K562 (cell line): ENCODE data around the gene CCL27. TPM values are rescaled to one million over a fixed set of nuclear protein-coding genes. Genes with fewer than 3 reads are reported as not detected.

Experiments
- BHLHE40 ChIP-seq: IDR thresholded peaks from 2 replicates; pipeline ENCODE4 v1.6.1; 2011; ENCODE audit warnings: low read length, improper control_type of control experiment
- BRD4 ChIP-seq: fragments of 200-600 bp; sonication (generic); IDR thresholded peaks from 2 replicates; pipeline ENCODE4 v1.6.1; 2017; ENCODE audit warnings: inconsistent platforms
- DDX20 ChIP-seq: fragments of 450-650 bp; IDR thresholded peaks from 2 replicates; pipeline ENCODE4 v1.6.1; 2016; ENCODE audit warnings: missing genetic modification characterization, low read depth, mild to moderate bottlenecking, missing compliant biosample characterization, moderate library complexity
- ETV6 ChIP-seq, 3 experiments: fragments of 150-350 bp in 1 of 3; sonication (generic) in 1 of 3; formaldehyde crosslinking in 1 of 3; IDR thresholded peaks; 2 replicates each; pipeline versions ENCODE4 v1.6.1 to v1.8.0; 2014 to 2022; ENCODE audit warnings: borderline replicate concordance in 2 of 3, low read depth in 2 of 3, antibody characterized with exemption in 1 of 3, low read length in 1 of 3, mild to moderate bottlenecking in 1 of 3, missing genetic modification reagents in 1 of 3
- HNRNPH1 ChIP-seq: fragments of 200-400 bp; formaldehyde crosslinking; optimal IDR thresholded peaks from 2 replicates; pipeline ENCODE3; 2017; ENCODE audit warnings: low read depth, mild to moderate bottlenecking, low read length, moderate library complexity
- HNRNPK ChIP-seq: fragments of 200-400 bp; formaldehyde crosslinking; IDR thresholded peaks from one replicate; pipeline ENCODE4 v1.6.1; 2018; ENCODE audit warnings: mild to moderate bottlenecking, low read depth, low read length; ENCODE audit not compliant: poor library complexity, severe bottlenecking
- KHSRP ChIP-seq: fragments of 450-650 bp; IDR thresholded peaks from 2 replicates; pipeline ENCODE4 v1.6.1; 2017
- KLF13 ChIP-seq: fragments of 450-650 bp; IDR thresholded peaks from 2 replicates; pipeline ENCODE4 v1.6.1; 2016; ENCODE audit warnings: missing genetic modification characterization, low read depth, mild to moderate bottlenecking, missing compliant biosample characterization, moderate library complexity, borderline replicate concordance
- MAFG ChIP-seq: fragments of 450-650 bp; conservative IDR thresholded peaks from 2 replicates; pipeline ENCODE4 v1.6.1; 2016; ENCODE audit warnings: missing genetic modification characterization, missing compliant biosample characterization
- MIER1 ChIP-seq: fragments of 450-650 bp; IDR thresholded peaks from 2 replicates; pipeline ENCODE4 v1.6.1; 2016; ENCODE audit warnings: antibody characterized with exemption, mild to moderate bottlenecking, low read depth
- NFE2L1 ChIP-seq: fragments of 450-650 bp; IDR thresholded peaks from 2 replicates; pipeline ENCODE4 v1.6.1; 2016; ENCODE audit warnings: missing genetic modification characterization, low read depth, mild to moderate bottlenecking, missing compliant biosample characterization, moderate library complexity, borderline replicate concordance
- NR3C1 ChIP-seq: sonication (generic); formaldehyde crosslinking; IDR thresholded peaks from 2 replicates; pipeline ENCODE4 v1.8.1; 2022; ENCODE audit warnings: missing genetic modification reagents
- SAFB2 ChIP-seq: fragments of 200-400 bp; formaldehyde crosslinking; IDR thresholded peaks from 2 replicates; pipeline ENCODE4 v1.6.1; 2018; ENCODE audit warnings: borderline replicate concordance, low read length, low read depth, moderate library complexity; ENCODE audit not compliant: severe bottlenecking
- SIX5 ChIP-seq, 2 experiments: IDR thresholded peaks; 2 replicates each; pipeline ENCODE4 v1.6.1; 2011; ENCODE audit warnings: low read length in 2 of 2, borderline replicate concordance in 1 of 2, low read depth in 1 of 2, mild to moderate bottlenecking in 1 of 2, moderate library complexity in 1 of 2; ENCODE audit not compliant: insufficient read depth in 1 of 2
- SREBF1 ChIP-seq: fragments of 150-350 bp; IDR thresholded peaks from 2 replicates; pipeline ENCODE4 v1.6.1; 2014; ENCODE audit warnings: antibody characterized with exemption, low read depth, low read length, borderline replicate concordance
- SRSF3 ChIP-seq: fragments of 200-400 bp; formaldehyde crosslinking; IDR thresholded peaks from 2 replicates; pipeline ENCODE4 v1.6.1; 2016; ENCODE audit warnings: mild to moderate bottlenecking, low read length, moderate library complexity; ENCODE audit not compliant: insufficient read depth
- STAT5B ChIP-seq: fragments of 250-450 bp; sonication (Bioruptor Pico); IDR thresholded peaks from 2 replicates; pipeline ENCODE4 v1.8.0; 2021; ENCODE audit warnings: mild to moderate bottlenecking, inconsistent platforms
- TAF9B ChIP-seq: fragments of 450-650 bp; IDR thresholded peaks from 2 replicates; pipeline ENCODE4 v1.6.1; 2018; ENCODE audit warnings: mild to moderate bottlenecking; ENCODE audit not compliant: partially characterized antibody
- TGIF2 ChIP-seq: sonication (generic); formaldehyde crosslinking; IDR thresholded peaks from 2 replicates; pipeline ENCODE4 v1.8.1; 2022; ENCODE audit warnings: mild to moderate bottlenecking, missing genetic modification reagents, moderate library complexity
- USF1 ChIP-seq: sonication (generic); formaldehyde crosslinking; IDR thresholded peaks from 2 replicates; pipeline ENCODE4 v1.9.0; 2022; ENCODE audit warnings: mild to moderate bottlenecking, missing genetic modification reagents
- ZNF143 ChIP-seq: sonication (generic); formaldehyde crosslinking; IDR thresholded peaks from 2 replicates; pipeline ENCODE4 v1.9.0; 2022; ENCODE audit warnings: mild to moderate bottlenecking, missing genetic modification reagents
- ZNF324 ChIP-seq: fragments of 250-450 bp; sonication (Bioruptor Pico); IDR thresholded peaks from 2 replicates; pipeline ENCODE4 v1.4.0; 2020; ENCODE audit warnings: mild to moderate bottlenecking
- ZNF384 ChIP-seq: IDR thresholded peaks from 2 replicates; pipeline ENCODE4 v1.6.1; 2012; ENCODE audit warnings: low read depth, low read length, improper control_type of control experiment
- ZNF561 ChIP-seq: fragments of 450-650 bp; formaldehyde crosslinking; conservative IDR thresholded peaks from 2 replicates; pipeline ENCODE4 v1.4.0; 2020; ENCODE audit warnings: mild to moderate bottlenecking, moderate library complexity
- ZSCAN32 ChIP-seq: fragments of 450-650 bp; formaldehyde crosslinking; IDR thresholded peaks from 2 replicates; pipeline ENCODE4 v1.4.0; 2020; ENCODE audit warnings: mild to moderate bottlenecking, moderate library complexity
- polyA plus RNA-seq, 8 experiments: library from polyadenylated mRNA; depleted of rRNA in 4 of 8; stranded (reverse) in 5 of 8; unstranded in 3 of 8; fragments of >200 nt; fragmentation: Nextera tagmentation in 2 of 8; fragmentation: Illumina TruSeq in 1 of 8; extraction: Ambion mirVana in 2 of 8; extraction: Trizol in 1 of 8; gene quantifications; 2 replicates each; pipeline versions ENCODE4 v1.2.1 to v1.2.3, GENCODE V29; 2011 to 2014; ENCODE audit warnings: inconsistent platforms in 1 of 8, missing spikeins in 1 of 8
- total RNA-seq, 7 experiments: library from RNA; depleted of rRNA in 6 of 7; stranded (reverse); fragments of >200 nt in 6 of 7; fragmentation: Illumina TruSeq in 2 of 7; extraction: Trizol in 2 of 7; gene quantifications; 2 replicates each; pipeline versions ENCODE4 v1.2.1 to v1.2.3, GENCODE V29; 2011 to 2021; ENCODE audit warnings: low replicate concordance in 1 of 7
- TF ChIP-seq, protein P1 (sequence below): fragments of 450-650 bp; formaldehyde crosslinking; IDR thresholded peaks from 2 replicates; pipeline ENCODE4 v1.4.0; 2022; ENCODE audit warnings: missing genetic modification characterization
- TF ChIP-seq, protein P2 (sequence below): fragments of 250-450 bp; sonication (Bioruptor Pico); IDR thresholded peaks from 2 replicates; pipeline ENCODE4 v1.9.0; 2021; ENCODE audit warnings: mild to moderate bottlenecking

Gene CCL27
- total and polyA plus RNA-seq, 9 of the 15 experiments (the other 6 are each of a cell fraction or from before 2014, with no cell fraction given): 0.10 to 0.53 (median 0.27) TPM; not detected in 5

- TF ChIP-seq ZNF143 (CRISPR knock-in tag) (no peak), ZNF384 (no peak), MIER1 (no peak), TAF9B (no peak), ZNF561 (CRISPR knock-in tag) (no peak), HNRNPH1 (no peak), SIX5 (IDR thresholded peaks at IDR 0.05; ENCODE audit: borderline replicate concordance in 1 of 2, insufficient read depth in 1 of 2, low read depth in 1 of 2, low read length in 2 of 2) (no peak), SAFB2 (no peak), ETV6 (IDR thresholded peaks at IDR 0.05; ENCODE audit: borderline replicate concordance in 1 of 2, low read depth in 2 of 2, low read length in 1 of 2) (no peak), ETV6 (CRISPR knock-in tag; IDR thresholded peaks at IDR 0.05; ENCODE audit: borderline replicate concordance) (no peak), KLF13 (0 out of 2 replicates have a peak, but pooled peaks have one; percentile 30), NR3C1 (CRISPR knock-in tag) (0 out of 2 replicates have a peak, but pooled peaks have one; percentile 59), BRD4 (no peak), ZSCAN32 (CRISPR knock-in tag) (no peak), STAT5B (CRISPR knock-in tag) (no peak), MAFG (tag) (no peak), USF1 (CRISPR knock-in tag) (peak; percentile 42; the same call in 1 of the 2 replicates), ZNF324 (CRISPR knock-in tag) (no peak), NFE2L1 (tag) (no peak), SREBF1 (0 out of 2 replicates have a peak, but pooled peaks have one; percentile 16), DDX20 (tag) (no peak), SRSF3 (no peak), KHSRP (no peak), HNRNPK (no peak), TGIF2 (no peak), BHLHE40 (peak; percentile 76)
- TF ChIP-seq, protein P1, sequence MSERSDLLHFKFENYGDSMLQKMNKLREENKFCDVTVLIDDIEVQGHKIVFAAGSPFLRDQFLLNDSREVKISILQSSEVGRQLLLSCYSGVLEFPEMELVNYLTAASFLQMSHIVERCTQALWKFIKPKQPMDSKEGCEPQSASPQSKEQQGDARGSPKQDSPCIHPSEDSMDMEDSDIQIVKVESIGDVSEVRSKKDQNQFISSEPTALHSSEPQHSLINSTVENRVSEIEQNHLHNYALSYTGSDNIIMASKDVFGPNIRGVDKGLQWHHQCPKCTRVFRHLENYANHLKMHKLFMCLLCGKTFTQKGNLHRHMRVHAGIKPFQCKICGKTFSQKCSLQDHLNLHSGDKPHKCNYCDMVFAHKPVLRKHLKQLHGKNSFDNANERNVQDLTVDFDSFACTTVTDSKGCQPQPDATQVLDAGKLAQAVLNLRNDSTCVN: no peak
- TF ChIP-seq, protein P2, sequence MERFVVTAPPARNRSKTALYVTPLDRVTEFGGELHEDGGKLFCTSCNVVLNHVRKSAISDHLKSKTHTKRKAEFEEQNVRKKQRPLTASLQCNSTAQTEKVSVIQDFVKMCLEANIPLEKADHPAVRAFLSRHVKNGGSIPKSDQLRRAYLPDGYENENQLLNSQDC (CRISPR knock-in tag): no peak
These were observed 24.9 kb downstream of the CCL27 start, which contains the start of gene SIGMAR1 (continued) for GRCh38 chr9:34637356-34638137.
